Activated CD4-positive, alpha-beta T cell treated with anti-CD3 and anti-CD28 coated beads, Interleukin-2, Interleukin-6, amounts not matched to agents 100 ng/mL and 50 ng/mL, durations not matched to agents 16 hours and 8 hours (primary cell): ENCODE measurements around the gene UST.
"Not testable (repeated sequence)": the region's sequence is repeated elsewhere in the genome, so short reads cannot be mapped to it uniquely, and the experiment has no call there.

Source experiments
- DNase-seq: peaks from one replicate; pipeline ENCODE4 v3.0.0-alpha.2; 2020

UST gene

GRCh38 chr6:148912252-148912651 is 165.4 kb downstream of the UST start:
- no peak for DNase-seq

- DNase-seq: no peak
These were observed 169.0 kb downstream of the UST start for GRCh38 chr6:148915810-148916209.

- not testable (repeated sequence) for DNase-seq
These were observed 169.7 kb downstream of the UST start for GRCh38 chr6:148916485-148916884.

GRCh38 chr6:148924226-148925012 is 177.6 kb downstream of the UST start:
- DNase-seq: no peak

GRCh38 chr6:148925701-148926100 is 178.9 kb downstream of the UST start:
- DNase-seq: no peak

- DNase-seq: no peak
These were observed 179.6 kb downstream of the UST start for GRCh38 chr6:148926478-148926877.

- no peak for DNase-seq
These were observed 180.8 kb downstream of the UST start for GRCh38 chr6:148927586-148927985.

GRCh38 chr6:148928811-148929210 is 182.0 kb downstream of the UST start:
- DNase-seq: no peak

- DNase-seq: no peak
These were observed 185.4 kb downstream of the UST start for GRCh38 chr6:148932208-148932607.

- DNase-seq: no peak
These were observed 185.9 kb downstream of the UST start for GRCh38 chr6:148932731-148933130.

GRCh38 chr6:148934539-148934938 is 187.7 kb downstream of the UST start:
- no peak for DNase-seq

GRCh38 chr6:148934961-148935360 is 188.1 kb downstream of the UST start:
- DNase-seq: no peak

GRCh38 chr6:148935705-148936435 is 189.0 kb downstream of the UST start:
- DNase-seq: no peak

GRCh38 chr6:148943451-148943850 is 196.6 kb downstream of the UST start:
- no peak for DNase-seq

- no peak for DNase-seq
These were observed 197.8 kb downstream of the UST start for GRCh38 chr6:148944608-148945007.

- peak; percentile 17 for DNase-seq
These were observed 198.6 kb downstream of the UST start for GRCh38 chr6:148945301-148946021.

- DNase-seq: peak; percentile 82
These were observed 201.0 kb downstream of the UST start for GRCh38 chr6:148947621-148948444.

GRCh38 chr6:148951662-148952061 is 204.8 kb downstream of the UST start:
- no peak for DNase-seq

GRCh38 chr6:148952147-148953035 is 205.6 kb downstream of the UST start:
- DNase-seq: no peak

GRCh38 chr6:148954461-148954860 is 207.6 kb downstream of the UST start:
- DNase-seq: no peak

GRCh38 chr6:148954934-148955333 is 208.1 kb downstream of the UST start:
- DNase-seq: no peak

- no peak for DNase-seq
These were observed 208.6 kb downstream of the UST start for GRCh38 chr6:148955441-148955840.
